ENCODE results near the gene TRAF3IP3.

- no peak for TF ChIP-seq CTCF (IDR thresholded peaks at IDR 0.05)
- no peak for TF ChIP-seq POLR2AphosphoS5 (IDR thresholded peaks at IDR 0.05)
These were observed 61.1 kb downstream of the TRAF3IP3 start for GRCh38 chr1:209816923-209817322.
